ENCODE measurements around the gene SUB1.

SUB1 gene

DNA sequence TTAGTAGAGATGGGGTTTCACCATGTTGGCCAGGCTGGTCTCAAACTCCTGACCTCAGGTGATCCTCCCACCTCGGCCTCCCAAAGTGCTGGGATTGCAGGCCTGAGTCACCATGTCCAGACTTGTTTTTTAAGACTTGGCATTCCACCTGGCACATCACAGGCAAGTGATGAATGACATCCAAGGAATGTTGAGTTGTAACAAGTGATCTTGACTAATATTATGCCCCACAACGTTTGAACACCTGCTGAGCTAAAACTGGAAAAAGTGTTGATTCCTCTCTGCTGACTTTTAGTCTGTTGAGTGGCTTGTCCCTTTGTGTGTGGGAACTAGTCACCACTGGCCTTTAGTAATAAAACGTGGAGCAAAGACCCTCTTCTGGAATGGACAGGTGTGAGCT lies 54.6 kb downstream of the SUB1 start:
- no peak for TF ChIP-seq REST (IDR thresholded peaks at IDR 0.05; ENCODE audit: insufficient read depth in 1 of 2, low read depth in 2 of 2, low read length in 2 of 2)
- TF ChIP-seq FOXP2 (optimal IDR thresholded peaks at IDR 0.05; ENCODE audit: borderline replicate concordance, extremely low read depth, extremely low read length, insufficient read depth): no peak
- TF ChIP-seq SIN3A (IDR thresholded peaks at IDR 0.05; ENCODE audit: borderline replicate concordance, insufficient read depth, low read length): no peak
- no peak for TF ChIP-seq POLR2AphosphoS5 (IDR thresholded peaks at IDR 0.05; ENCODE audit: low read depth, low read length)
- no peak for TF ChIP-seq TAF1 (IDR thresholded peaks at IDR 0.05; ENCODE audit: borderline replicate concordance, insufficient read depth, low read length)

DNA sequence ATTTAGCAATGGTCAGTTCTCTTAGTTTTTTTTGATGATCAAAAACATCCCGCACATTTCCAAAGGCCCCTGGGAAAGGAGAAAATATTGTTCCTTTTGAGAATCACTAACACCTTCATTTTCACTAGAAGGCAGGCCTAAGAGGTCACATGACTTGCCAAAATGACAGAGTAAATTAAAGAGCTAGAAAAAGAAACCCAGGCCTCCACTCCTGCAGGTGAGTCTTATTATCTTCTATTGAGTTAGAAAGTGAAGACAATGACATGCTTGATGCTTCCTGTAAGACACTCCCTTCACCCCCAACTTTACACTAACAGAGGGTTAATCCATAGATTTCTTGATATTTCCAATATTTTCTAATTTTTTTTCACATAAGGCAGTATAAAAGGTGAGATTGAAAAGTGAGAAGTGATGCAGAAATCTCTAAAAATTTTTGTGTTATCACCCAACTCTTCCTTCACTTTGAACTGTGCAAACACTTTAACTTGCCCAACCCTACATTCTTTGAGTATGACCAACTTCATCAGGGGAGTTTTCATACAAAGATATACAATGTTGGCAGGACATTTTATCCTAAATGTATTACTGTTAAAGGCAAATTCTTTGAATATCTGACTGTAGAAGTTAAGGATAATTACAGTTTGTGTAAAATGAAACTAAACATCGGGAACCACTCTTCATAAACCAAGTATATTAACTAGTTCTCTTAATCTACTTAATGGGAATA lies 57.1 kb downstream of the SUB1 start:
- TF ChIP-seq POLR2AphosphoS5 (IDR thresholded peaks at IDR 0.05; ENCODE audit: low read depth, low read length) (no peak), FOXP2 (optimal IDR thresholded peaks at IDR 0.05; ENCODE audit: borderline replicate concordance, extremely low read depth, extremely low read length, insufficient read depth) (no peak), REST (IDR thresholded peaks at IDR 0.05; ENCODE audit: insufficient read depth in 1 of 2, low read depth in 2 of 2, low read length in 2 of 2) (no peak), SIN3A (IDR thresholded peaks at IDR 0.05; ENCODE audit: borderline replicate concordance, insufficient read depth, low read length) (no peak), TAF1 (IDR thresholded peaks at IDR 0.05; ENCODE audit: borderline replicate concordance, insufficient read depth, low read length) (no peak)

- no peak for TF ChIP-seq POLR2AphosphoS5 (IDR thresholded peaks at IDR 0.05; ENCODE audit: low read depth, low read length)
- no peak for TF ChIP-seq TAF1 (IDR thresholded peaks at IDR 0.05; ENCODE audit: borderline replicate concordance, insufficient read depth, low read length)
- TF ChIP-seq FOXP2 (optimal IDR thresholded peaks at IDR 0.05; ENCODE audit: borderline replicate concordance, extremely low read depth, extremely low read length, insufficient read depth): no peak
- no peak for TF ChIP-seq SIN3A (IDR thresholded peaks at IDR 0.05; ENCODE audit: borderline replicate concordance, insufficient read depth, low read length)
Observed at GRCh38 chr5:32645246-32645645, 59.9 kb downstream of the SUB1 start.

- TF ChIP-seq TAF1 (IDR thresholded peaks at IDR 0.05; ENCODE audit: borderline replicate concordance, insufficient read depth, low read length): no peak
- TF ChIP-seq POLR2AphosphoS5 (IDR thresholded peaks at IDR 0.05; ENCODE audit: low read depth, low read length): no peak
- no peak for TF ChIP-seq REST (IDR thresholded peaks at IDR 0.05; ENCODE audit: insufficient read depth in 1 of 2, low read depth in 2 of 2, low read length in 2 of 2)
- TF ChIP-seq FOXP2 (optimal IDR thresholded peaks at IDR 0.05; ENCODE audit: borderline replicate concordance, extremely low read depth, extremely low read length, insufficient read depth): no peak
- TF ChIP-seq SIN3A (IDR thresholded peaks at IDR 0.05; ENCODE audit: borderline replicate concordance, insufficient read depth, low read length): no peak
Observed at GRCh38 chr5:32646061-32646969, 61.0 kb downstream of the SUB1 start.

DNA sequence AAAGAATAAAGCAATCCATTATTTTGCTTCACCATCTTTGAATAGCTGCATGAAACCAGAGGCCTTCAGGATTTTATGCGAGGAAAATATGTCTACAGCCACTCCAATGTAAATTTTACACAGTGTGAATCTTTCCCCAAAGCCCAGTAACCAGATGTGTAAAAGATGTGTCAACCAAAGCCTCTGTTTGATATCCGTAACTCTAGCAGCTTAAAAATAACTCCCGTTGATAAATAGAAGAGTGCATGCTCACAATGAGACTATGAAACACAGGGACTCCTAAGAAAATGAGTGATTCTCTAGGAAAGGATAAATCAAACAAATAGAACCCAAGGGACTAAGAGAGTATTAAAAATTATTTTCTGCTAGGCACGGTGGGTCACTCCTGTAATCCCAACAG lies 65.7 kb downstream of the SUB1 start:
- TF ChIP-seq TAF1 (IDR thresholded peaks at IDR 0.05; ENCODE audit: borderline replicate concordance, insufficient read depth, low read length) (no peak), POLR2AphosphoS5 (IDR thresholded peaks at IDR 0.05; ENCODE audit: low read depth, low read length) (no peak), REST (IDR thresholded peaks at IDR 0.05; ENCODE audit: insufficient read depth in 1 of 2, low read depth in 2 of 2, low read length in 2 of 2) (no peak), FOXP2 (optimal IDR thresholded peaks at IDR 0.05; ENCODE audit: borderline replicate concordance, extremely low read depth, extremely low read length, insufficient read depth) (no peak), SIN3A (IDR thresholded peaks at IDR 0.05; ENCODE audit: borderline replicate concordance, insufficient read depth, low read length) (no peak)
